Central memory CD8-positive, alpha-beta T cell (primary cell): ENCODE measurements around the gene ZNF710.

ENCODE experiments used
- ATAC-seq: fragments of 150-1000 bp; cut with Tn5 transposase; replicated peaks from 2 replicates; pipeline ENCODE4 v1.10.0; 2022; ENCODE audit warnings: mild to moderate bottlenecking, moderate FRiP score, moderate number of reproducible peaks; ENCODE audit not compliant: poor library complexity, severe bottlenecking; ENCODE audit errors: extremely low read depth
- DNase-seq, 2 donors: peaks; one replicate each; pipeline ENCODE4 v3.0.0; 2021; ENCODE audit warnings: low spot score in 2 of 2
- H3K27ac Mint-ChIP-seq: one replicate; pipeline ENCODE4 v1.8.0; 2022; ENCODE audit warnings: low read depth, mild to moderate bottlenecking, moderate library complexity, mixed read lengths
- H3K27me3 Mint-ChIP-seq: one replicate; pipeline ENCODE4 v1.8.0; 2022; ENCODE audit warnings: mixed read lengths
- H3K36me3 Mint-ChIP-seq: one replicate; pipeline ENCODE4 v1.8.0; 2022; ENCODE audit warnings: mild to moderate bottlenecking, moderate library complexity, mixed read lengths; ENCODE audit not compliant: insufficient read depth
- H3K4me1 Mint-ChIP-seq: one replicate; pipeline ENCODE4 v1.8.0; 2022; ENCODE audit warnings: mixed read lengths
- H3K4me3 Mint-ChIP-seq: one replicate; pipeline ENCODE4 v1.8.0; 2022; ENCODE audit warnings: mild to moderate bottlenecking, moderate library complexity, mixed read lengths
- H3K9me3 Mint-ChIP-seq: one replicate; pipeline ENCODE4 v1.8.0; 2022; ENCODE audit warnings: mixed read lengths

The ZNF710 gene

GRCh38 chr15:90013503-90013937, 12.4 kb downstream of the ZNF710 start:
- Mint-ChIP-seq H3K9me3 (no peaks in the 10 kb centered on the region), H3K27ac (peak overlapping the region; percentile 49)

GRCh38 chr15:90015294-90015693, 14.2 kb downstream of the ZNF710 start:
- H3K27ac Mint-ChIP-seq: no peak overlapping the region
- peaks cover 2% of the 10 kb centered on the region for H3K36me3 Mint-ChIP-seq
- H3K27me3 Mint-ChIP-seq: no peaks in the 10 kb centered on the region
- no peaks in the 10 kb centered on the region for H3K9me3 Mint-ChIP-seq
- no peak for DNase-seq
- H3K4me1 Mint-ChIP-seq: peaks cover 22% of the 10 kb centered on the region
- no peak for ATAC-seq
- H3K4me3 Mint-ChIP-seq: no peak overlapping the region

More at GRCh38 chr15:90013503-90013937, 12.4 kb downstream of the ZNF710 start:
- H3K36me3 Mint-ChIP-seq: peaks cover 2% of the 10 kb centered on the region
- peaks cover 33% of the 10 kb centered on the region for H3K4me1 Mint-ChIP-seq
- H3K27me3 Mint-ChIP-seq: no peaks in the 10 kb centered on the region
- DNase-seq: peak in 1 of 2 donors; percentile 32
- ATAC-seq: peak; percentile 94
- peak overlapping the region; percentile 40 for H3K4me3 Mint-ChIP-seq

GRCh38 chr15:90015749-90016148, 14.6 kb downstream of the ZNF710 start:
- no peak for ATAC-seq
- Mint-ChIP-seq H3K36me3 (peaks cover 2% of the 10 kb centered on the region), H3K4me3 (no peak overlapping the region), H3K27me3 (no peaks in the 10 kb centered on the region), H3K27ac (no peak overlapping the region), H3K9me3 (no peaks in the 10 kb centered on the region), H3K4me1 (peaks cover 22% of the 10 kb centered on the region)
- no peak for DNase-seq

- ATAC-seq (no peak), DNase-seq (no peak)
- Mint-ChIP-seq H3K4me3 (no peak overlapping the region), H3K9me3 (no peaks in the 10 kb centered on the region), H3K4me1 (peaks cover 28% of the 10 kb centered on the region), H3K36me3 (peaks cover 2% of the 10 kb centered on the region), H3K27ac (no peak overlapping the region), H3K27me3 (no peaks in the 10 kb centered on the region)
These were observed 15.6 kb downstream of the ZNF710 start for GRCh38 chr15:90016721-90017120.

GRCh38 chr15:90018216-90018831, 17.2 kb downstream of the ZNF710 start:
- H3K36me3 Mint-ChIP-seq: peaks cover 4% of the 10 kb centered on the region
- DNase-seq (no peak), ATAC-seq (no peak)
- H3K27ac Mint-ChIP-seq: no peak overlapping the region
- no peaks in the 10 kb centered on the region for H3K9me3 Mint-ChIP-seq
- H3K4me3 Mint-ChIP-seq: no peak overlapping the region
- H3K4me1 Mint-ChIP-seq: peaks cover 21% of the 10 kb centered on the region
- no peaks in the 10 kb centered on the region for H3K27me3 Mint-ChIP-seq

GRCh38 chr15:90019611-90020010, 18.5 kb downstream of the ZNF710 start:
- Mint-ChIP-seq H3K36me3 (peaks cover 3% of the 10 kb centered on the region), H3K27me3 (no peaks in the 10 kb centered on the region), H3K9me3 (no peaks in the 10 kb centered on the region), H3K4me1 (peaks cover 18% of the 10 kb centered on the region), H3K27ac (no peak overlapping the region), H3K4me3 (no peak overlapping the region)
- DNase-seq (no peak), ATAC-seq (no peak)

- DNase-seq (no peak), ATAC-seq (no peak)
- Mint-ChIP-seq H3K9me3 (no peaks in the 10 kb centered on the region), H3K4me3 (no peak overlapping the region), H3K4me1 (peaks cover 23% of the 10 kb centered on the region), H3K36me3 (peaks cover 3% of the 10 kb centered on the region), H3K27me3 (no peaks in the 10 kb centered on the region), H3K27ac (no peak overlapping the region)
These were observed 19.1 kb downstream of the ZNF710 start for GRCh38 chr15:90020021-90020735.

GRCh38 chr15:90020936-90021507, 19.9 kb downstream of the ZNF710 start:
- Mint-ChIP-seq H3K27ac (no peak overlapping the region), H3K4me3 (no peak overlapping the region)

GRCh38 chr15:90022345-90022744, 21.2 kb downstream of the ZNF710 start:
- H3K27ac Mint-ChIP-seq: peak overlapping the region; percentile 76
- ATAC-seq: no peak

More at GRCh38 chr15:90020936-90021507, 19.9 kb downstream of the ZNF710 start:
- ATAC-seq (no peak), DNase-seq (no peak)
- Mint-ChIP-seq H3K36me3 (peaks cover 3% of the 10 kb centered on the region), H3K9me3 (no peaks in the 10 kb centered on the region), H3K4me1 (peaks cover 23% of the 10 kb centered on the region), H3K27me3 (no peaks in the 10 kb centered on the region)

GRCh38 chr15:90022905-90023700, 22.0 kb downstream of the ZNF710 start:
- peaks cover 3% of the 10 kb centered on the region for H3K36me3 Mint-ChIP-seq
- peaks cover 23% of the 10 kb centered on the region for H3K4me1 Mint-ChIP-seq
- H3K27ac Mint-ChIP-seq: no peak overlapping the region
- DNase-seq (no peak), ATAC-seq (no peak)
- no peak overlapping the region for H3K4me3 Mint-ChIP-seq
- H3K9me3 Mint-ChIP-seq: no peaks in the 10 kb centered on the region
- no peaks in the 10 kb centered on the region for H3K27me3 Mint-ChIP-seq

More at GRCh38 chr15:90022345-90022744, 21.2 kb downstream of the ZNF710 start:
- no peak for DNase-seq
- Mint-ChIP-seq H3K4me3 (no peak overlapping the region), H3K36me3 (peaks cover 3% of the 10 kb centered on the region), H3K4me1 (peaks cover 23% of the 10 kb centered on the region), H3K9me3 (no peaks in the 10 kb centered on the region), H3K27me3 (no peaks in the 10 kb centered on the region)

GRCh38 chr15:90024406-90024805, 23.3 kb downstream of the ZNF710 start:
- H3K9me3 Mint-ChIP-seq: no peaks in the 10 kb centered on the region
- no peak overlapping the region for H3K4me3 Mint-ChIP-seq
- H3K4me1 Mint-ChIP-seq: peaks cover 24% of the 10 kb centered on the region
- peaks cover 3% of the 10 kb centered on the region for H3K36me3 Mint-ChIP-seq
- no peak for ATAC-seq
- peak overlapping the region; percentile 76 for H3K27ac Mint-ChIP-seq
- H3K27me3 Mint-ChIP-seq: no peaks in the 10 kb centered on the region
- DNase-seq: no peak

GRCh38 chr15:90025489-90026033, 24.4 kb downstream of the ZNF710 start:
- H3K4me3 Mint-ChIP-seq: no peak overlapping the region

More at GRCh38 chr15:90025489-90026033, 24.4 kb downstream of the ZNF710 start:
- peaks cover 24% of the 10 kb centered on the region for H3K4me1 Mint-ChIP-seq
- no peaks in the 10 kb centered on the region for H3K9me3 Mint-ChIP-seq
- H3K36me3 Mint-ChIP-seq: peaks cover 3% of the 10 kb centered on the region
- H3K27me3 Mint-ChIP-seq: no peaks in the 10 kb centered on the region
- no peak for DNase-seq
- no peak for ATAC-seq
- peak overlapping the region; percentile 25 for H3K27ac Mint-ChIP-seq
